Jurkat, Clone E6-1 (cell line): ENCODE data around the gene CFAP45.

Source experiments
- DNase-seq: peaks from one replicate; pipeline ENCODE4 v3.0.0-alpha.2; 2011; ENCODE audit warnings: low read depth, low spot score
- H3K4me3 ChIP-seq: 2 replicates; pipeline ENCODE4 v1.5.1; 2011; ENCODE audit warnings: mild to moderate bottlenecking, low read length, control low read depth, moderate library complexity

CFAP45 gene

DNA sequence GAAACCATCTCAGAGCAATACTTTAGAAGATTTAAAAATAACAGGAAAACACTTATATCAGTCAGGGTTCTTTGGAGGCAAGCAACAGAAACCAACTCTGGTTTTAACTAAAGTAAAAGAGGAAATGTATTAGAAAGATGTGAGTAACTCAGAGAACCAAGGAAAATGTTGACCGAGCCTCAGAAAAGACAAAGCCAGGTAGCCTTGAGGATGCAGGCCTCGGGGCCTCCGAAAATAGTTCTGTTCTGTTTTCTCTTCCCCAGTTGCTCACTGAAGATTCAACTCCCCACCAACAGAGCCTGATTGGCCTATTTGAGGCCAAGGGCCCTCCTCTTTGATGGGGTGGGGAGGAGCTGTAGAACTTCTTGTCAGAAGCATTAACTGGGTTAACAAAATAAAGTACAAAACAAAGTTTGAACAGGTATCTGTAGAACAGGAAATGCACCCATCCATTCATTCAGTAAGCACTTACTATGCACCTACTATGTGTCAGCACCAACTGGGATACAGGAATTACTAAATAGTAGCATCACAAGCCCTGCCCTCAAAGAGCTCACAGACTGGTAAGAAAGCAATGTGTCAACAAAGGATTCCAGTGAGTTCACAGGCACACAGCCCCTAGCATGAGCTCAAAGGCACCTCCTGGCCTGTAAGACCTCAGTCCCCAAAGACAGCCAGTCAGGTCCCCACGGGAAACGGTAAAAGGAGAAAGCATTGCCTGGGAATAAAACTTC is 60.7 kb downstream of the CFAP45 start:
- no peak overlapping the region for H3K4me3 ChIP-seq
- no peak for DNase-seq

DNA sequence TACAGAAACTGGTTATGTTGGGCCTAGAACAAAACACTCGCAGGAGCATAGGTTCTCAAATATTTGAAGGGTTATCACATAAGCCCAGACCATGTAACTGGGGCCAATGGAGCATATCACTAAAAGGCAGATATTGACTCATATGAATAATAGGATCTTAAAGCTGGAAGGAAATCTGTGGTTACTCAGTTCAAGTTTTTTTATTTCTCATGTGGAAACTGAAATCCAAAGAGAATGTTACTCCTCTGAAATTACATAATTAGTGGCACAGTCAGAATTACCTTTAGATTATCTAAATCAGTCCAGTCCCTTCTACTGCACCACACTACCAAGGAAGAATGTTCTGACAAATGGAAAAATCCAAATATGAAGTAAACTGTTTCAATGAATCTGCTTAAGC is 61.2 kb downstream of the CFAP45 start:
- H3K4me3 ChIP-seq, result no peak overlapping the region
- DNase-seq, result no peak

DNA sequence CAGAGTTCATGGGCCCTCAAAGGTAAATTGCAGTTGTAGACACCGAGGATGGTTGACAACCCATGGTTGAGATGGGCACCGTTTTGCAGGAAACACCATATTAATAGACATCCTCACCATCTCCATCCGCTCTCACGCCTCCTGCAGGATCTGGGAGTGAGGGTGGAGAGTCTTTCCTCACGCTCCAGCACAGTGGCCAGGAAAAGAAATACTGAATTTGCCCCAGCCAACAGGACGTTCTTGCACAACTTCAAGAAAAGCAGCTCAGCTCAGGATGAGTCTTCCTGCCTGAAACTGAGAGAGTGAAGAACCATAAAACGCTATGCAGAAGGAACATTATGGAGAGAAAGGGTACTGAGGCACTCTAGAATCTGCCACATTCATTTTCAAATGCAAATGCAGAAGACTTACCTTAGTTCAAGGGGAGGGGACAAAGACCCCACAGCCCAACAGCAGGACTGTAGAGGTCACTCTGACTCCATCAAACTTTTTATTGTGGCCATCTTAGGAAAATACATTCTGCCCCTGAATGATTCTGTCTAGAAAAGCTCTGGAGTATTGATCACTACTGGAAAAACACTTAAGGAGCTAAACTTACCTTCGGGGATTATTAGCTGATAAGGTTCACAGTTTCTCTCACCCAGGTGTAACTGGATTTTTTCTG is 64.0 kb downstream of the CFAP45 start:
- no peak for DNase-seq
- no peak overlapping the region for H3K4me3 ChIP-seq

DNA sequence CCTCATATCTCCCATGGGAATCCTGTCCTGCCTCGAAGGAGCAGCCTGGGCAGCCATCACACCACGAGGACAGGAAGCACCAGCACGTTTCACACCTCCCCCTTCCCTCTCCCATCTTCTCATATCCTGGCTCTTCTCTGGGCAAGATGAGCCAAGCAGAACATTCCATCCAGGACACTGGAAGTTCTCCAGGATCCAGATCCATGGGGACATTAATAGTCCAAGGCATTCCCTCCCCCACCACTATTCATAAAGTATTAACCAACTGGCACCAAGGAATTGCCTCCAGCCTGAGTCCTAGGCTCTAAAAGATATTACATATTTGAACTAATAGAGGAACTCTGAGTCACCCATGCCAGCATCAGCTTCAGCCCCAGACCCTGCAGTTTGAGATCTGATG is 64.6 kb downstream of the CFAP45 start:
- no peak for DNase-seq
- no peak overlapping the region for H3K4me3 ChIP-seq

DNA sequence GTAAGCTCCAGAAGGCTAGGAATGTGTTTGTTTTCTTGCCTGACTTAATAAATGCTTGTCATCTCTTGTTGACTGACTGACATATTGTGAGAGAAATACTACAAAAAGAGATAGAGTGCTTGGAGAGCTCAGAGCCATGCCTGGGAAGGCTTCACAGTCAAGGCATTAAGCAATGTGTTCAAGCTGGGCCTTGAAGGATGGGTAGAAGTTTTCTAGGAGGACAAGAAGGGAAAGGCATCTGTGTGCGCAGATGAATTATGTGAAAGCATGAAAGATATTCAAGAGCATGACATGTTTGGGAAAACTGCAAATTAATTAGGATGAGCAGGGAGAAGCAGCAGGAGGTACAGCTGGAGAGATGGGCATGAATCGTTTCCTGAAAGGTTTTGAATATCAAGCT is 67.7 kb downstream of the CFAP45 start:
- DNase-seq, result no peak

DNA sequence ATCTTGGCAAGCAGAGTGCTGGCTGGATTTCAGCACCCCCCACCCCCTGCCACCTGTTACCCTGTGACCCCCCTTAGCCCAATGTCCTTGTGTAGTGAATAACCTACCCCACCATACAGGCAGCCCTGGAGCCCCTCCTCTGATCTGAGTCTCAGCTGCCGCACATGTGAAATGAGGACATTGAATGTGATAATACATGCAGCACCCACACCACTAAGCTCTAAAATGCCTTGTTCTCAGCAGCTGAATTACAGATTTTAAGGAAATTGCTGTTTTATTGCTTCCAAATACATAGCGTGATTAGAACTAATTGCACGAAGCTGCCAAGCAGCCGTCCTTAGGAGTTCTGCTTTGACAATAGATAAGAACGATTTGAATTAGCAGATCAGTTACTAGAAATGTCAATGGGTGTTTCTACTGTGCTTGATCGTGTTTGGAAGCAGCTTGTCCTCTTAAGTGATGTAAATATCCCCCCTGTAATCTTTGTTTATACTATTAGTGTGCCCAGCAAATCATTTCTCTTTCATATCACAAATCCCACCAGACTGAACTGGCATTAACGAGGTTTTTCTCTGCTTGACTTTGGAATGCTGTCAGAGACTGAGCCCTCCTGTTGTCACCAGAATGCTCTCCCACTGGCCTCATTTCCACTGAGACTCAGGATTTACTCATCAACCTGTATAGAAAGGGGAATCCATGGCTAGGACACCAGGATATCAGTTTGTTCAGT is 68.4 kb downstream of the CFAP45 start:
- no peak for DNase-seq
- no peak overlapping the region for H3K4me3 ChIP-seq

More for the DNA sequence above, 67.7 kb downstream of the CFAP45 start:
- H3K4me3 ChIP-seq, result no peak overlapping the region

DNA sequence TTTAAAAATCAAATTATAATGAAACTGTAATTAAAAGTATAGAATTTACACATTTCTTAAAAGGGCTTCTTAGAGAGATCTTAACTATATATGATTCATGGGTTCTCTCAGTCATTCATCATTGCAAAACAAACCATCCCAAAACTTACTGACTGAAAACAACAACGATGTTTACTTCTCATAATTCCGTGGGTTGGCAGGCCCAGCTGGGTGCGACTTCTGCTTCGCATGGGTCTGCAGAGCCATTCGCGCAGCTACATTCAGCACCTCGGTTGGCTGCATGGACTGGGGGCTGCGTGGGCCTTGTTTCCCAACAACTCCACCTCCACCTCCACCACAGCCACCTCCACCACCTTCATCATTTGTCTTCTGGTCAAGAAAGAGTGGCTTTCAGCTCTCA is 69.2 kb downstream of the CFAP45 start:
- no peak overlapping the region for H3K4me3 ChIP-seq

DNA sequence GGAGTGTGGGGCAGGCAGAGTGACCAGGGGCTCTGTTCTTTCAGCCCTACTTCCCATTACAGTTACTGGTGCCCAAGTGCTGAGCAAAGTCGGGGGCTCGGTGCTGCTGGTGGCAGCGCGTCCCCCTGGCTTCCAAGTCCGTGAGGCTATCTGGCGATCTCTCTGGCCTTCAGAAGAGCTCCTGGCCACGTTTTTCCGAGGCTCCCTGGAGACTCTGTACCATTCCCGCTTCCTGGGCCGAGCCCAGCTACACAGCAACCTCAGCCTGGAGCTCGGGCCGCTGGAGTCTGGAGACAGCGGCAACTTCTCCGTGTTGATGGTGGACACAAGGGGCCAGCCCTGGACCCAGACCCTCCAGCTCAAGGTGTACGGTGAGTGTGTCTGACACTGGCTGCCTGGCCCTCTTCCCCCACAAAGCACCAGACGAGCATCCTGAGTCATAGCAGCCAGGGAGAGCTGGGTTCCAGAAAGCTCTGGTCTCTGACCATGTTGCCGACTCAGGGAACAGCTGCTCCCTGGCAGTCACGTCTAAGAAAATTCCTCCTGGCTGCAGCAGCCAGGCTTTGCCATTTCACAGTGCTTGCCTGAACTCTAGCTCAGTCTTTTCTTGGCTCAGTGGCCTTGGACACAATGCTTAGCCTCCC is 70.0 kb downstream of the CFAP45 start:
- no peak overlapping the region for H3K4me3 ChIP-seq
- DNase-seq, result no peak

More for the DNA sequence above, 69.2 kb downstream of the CFAP45 start:
- DNase-seq, result no peak

DNA sequence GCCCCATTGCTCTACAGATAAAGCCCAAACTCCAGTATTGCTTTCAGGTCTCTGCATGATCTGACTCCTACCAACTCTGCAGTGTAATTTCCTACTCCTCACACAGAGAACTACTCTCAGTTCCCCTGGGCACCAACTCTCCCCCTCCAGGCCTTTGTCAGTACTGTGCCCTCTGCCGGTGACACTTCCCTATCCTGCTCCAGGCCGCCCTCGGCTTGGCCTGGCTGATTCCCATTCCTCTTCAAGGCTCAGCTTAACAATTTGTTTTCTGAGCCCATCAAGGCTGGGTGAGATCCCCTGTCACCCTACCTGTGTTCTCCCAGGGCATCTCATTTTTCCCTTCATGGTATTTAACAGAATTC is 70.7 kb downstream of the CFAP45 start:
- no peak for DNase-seq
- H3K4me3 ChIP-seq, result no peak overlapping the region

DNA sequence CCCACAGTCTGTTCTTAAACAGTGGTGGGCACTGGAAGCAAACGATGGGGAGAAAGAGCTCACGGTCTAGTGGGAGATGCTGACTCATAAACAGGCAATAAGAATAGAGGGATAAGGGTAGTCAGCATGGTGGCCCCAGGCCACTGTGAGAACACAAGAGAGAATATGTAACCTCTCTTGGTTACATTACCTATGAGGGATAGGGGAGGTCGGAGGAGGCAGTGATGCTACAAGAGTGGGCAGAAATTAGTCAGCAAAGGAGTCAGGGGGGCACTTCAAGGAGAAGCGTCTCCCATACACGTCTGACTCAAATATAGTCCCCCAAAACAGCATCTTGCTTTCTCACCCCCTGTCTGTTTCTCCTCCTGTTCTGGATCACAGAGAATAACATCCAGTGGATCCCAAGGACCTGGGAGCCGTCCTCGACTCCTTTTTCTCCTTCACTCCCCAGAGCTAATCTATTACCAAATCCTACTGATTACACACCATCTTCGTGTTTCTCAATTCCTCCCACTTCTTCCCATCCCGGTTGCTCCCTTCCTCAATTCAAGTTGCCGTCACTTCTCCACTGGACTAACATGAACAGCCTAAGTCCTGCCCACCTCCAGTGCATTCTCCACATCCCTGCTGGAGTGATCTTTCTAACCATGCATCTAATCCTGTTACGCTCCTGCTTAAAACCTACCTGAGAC is 71.2 kb downstream of the CFAP45 start:
- no peak overlapping the region for H3K4me3 ChIP-seq
- no peak for DNase-seq

DNA sequence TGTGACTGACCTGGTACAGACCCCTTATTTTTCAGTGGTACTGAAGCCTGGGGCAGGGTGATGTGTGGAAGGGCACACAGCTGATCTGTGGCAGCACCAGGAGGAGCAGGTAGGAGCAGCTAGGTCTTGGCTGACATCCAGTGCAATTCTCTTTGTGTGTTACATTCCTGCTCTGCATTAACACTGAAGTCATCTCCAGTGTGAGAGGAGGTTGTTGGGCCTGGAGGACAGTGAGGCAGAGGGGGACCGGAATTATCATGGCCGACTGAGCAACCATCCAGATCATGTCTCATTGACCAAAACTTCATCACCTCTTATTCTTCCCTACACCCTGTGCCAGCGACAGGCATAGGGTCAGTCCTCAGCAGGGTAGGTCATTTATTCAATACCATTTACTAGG is 71.8 kb downstream of the CFAP45 start:
- no peak for DNase-seq
- no peak overlapping the region for H3K4me3 ChIP-seq

DNA sequence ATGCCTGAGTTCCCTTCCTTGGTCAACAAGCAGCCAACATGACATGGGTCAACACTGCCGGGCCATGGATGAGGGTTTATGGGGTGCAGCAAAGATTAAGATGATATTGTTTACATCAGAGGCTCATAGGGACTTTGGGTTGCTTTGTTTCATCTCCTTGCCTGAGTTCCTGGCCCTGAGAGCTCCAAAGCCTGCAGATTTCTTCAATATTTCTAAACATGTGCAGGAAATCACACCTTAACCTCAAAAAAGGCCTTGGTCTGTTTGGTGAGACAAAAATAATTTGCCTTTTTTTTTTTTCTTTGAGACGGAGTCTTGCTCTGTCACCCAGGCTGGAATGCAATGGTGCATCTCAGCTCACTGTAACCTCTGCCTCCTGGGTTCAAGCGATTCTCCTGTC is 72.4 kb downstream of the CFAP45 start:
- H3K4me3 ChIP-seq, result no peak overlapping the region
- DNase-seq, result peak; percentile 42

DNA sequence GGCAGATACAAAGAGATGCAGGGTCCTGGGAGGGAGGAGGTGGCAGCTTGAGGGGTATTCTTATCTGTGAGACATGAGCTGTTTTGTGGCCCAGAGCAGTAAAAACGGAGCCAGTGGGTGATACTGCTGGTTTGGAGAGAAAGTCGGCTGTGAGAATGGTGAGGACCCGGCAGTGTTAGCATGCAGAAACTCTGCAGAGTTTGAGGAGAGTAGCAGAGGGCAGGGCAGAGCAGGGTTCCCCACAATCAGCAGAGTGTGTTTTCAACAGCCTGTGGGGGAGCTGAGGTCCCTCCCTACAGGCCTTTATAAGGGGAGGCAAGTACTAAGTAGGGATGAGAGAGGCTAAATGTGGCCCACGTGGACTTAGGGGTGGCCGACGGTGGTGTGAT is 72.9 kb downstream of the CFAP45 start:
- DNase-seq, result no peak
- no peak overlapping the region for H3K4me3 ChIP-seq

DNA sequence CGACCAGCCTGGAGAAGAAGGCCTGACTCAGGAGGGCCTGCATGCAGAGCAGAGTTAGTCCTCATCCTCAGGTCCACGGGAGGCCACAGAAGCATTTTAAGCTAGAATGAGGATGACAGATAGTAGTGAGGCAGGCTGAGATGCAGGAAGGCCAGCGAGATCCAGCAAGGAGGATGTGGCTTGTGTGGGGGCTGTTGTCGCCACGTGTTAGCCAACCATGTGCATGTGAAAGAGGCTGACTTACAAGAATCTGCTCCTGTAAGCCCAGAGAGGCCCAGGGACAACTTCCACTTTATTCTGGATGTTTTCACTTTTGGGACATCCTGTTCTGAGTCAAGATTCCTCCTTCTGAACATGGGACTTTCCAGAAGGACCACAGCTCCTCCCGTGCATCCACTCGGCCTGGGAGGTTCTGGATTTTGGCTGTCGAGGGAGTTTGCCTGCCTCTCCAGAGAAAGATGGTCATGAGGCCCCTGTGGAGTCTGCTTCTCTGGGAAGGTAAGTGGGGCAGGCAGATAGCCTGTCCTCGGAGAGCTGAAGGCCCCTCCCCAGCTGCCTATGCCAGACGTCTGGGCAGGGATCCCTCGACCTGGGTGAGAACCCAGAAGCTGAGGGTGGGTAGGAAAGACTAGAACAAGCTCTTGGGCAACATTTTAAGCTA is 73.4 kb downstream of the CFAP45 start, which contains the start of gene SLAMF8:
TSS of gene SLAMF8 (plus strand) at position 433 of the 661 bp plus-strand sequence. CDS start at position 459, 26 bp downstream.
- DNase-seq, result peak; percentile 72
- no peak within 1 kb of the TSS for H3K4me3 ChIP-seq

DNA sequence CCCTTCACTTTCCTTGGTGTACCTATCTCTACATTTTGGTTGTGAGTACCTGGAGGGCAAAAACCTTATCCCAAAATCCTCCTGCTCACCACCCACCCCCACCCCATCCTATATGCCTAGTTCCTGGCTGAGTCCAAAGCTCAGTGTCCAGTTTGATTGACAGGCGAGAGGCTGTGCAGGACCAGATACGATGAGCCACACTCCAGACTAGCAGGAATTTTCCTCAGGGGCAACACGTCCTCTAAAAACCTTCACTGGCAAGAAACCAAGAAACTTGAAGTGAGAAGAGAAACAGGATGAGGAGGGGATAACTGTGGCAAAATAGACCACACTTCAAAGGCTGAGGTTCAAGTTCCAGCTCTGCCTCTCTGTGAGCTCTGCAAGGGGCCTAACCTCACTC is 74.4 kb downstream of the CFAP45 start:
- peak; percentile 42 for DNase-seq
- no peak overlapping the region for H3K4me3 ChIP-seq

DNA sequence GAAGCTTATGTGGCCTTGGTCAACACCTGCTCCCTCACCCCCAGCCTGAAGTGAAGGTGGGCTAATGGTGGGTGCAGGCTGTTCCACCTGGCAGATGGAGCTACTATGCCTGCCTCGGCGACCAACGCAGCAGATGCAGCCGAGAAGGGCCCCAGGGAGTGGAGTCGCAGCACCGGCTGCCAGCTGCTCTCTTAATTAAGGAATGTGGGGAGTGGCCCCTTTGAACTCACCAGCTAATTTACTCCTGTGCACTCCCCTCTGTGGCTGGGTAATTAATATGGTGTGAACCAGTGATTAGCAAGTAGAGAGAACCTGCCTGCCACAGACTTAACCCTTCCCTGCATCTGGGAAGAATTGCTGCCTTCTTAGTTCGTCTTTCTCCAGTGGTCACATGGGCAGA is 76.6 kb downstream of the CFAP45 start:
- peak; percentile 30 for DNase-seq

More for the DNA sequence above, 76.6 kb downstream of the CFAP45 start:
- no peak overlapping the region for H3K4me3 ChIP-seq
